ENCODE results near the gene FPR2.

GRCh38 chr19:51803519-51803918, 42.5 kb downstream of the FPR2 start:
- TF ChIP-seq POLR2A (IDR thresholded peaks at IDR 0.05) (no peak), CTCF (IDR thresholded peaks at IDR 0.05) (no peak)
